Measurements from ENCODE around the gene EIF4G3. TPM values are rescaled to one million over a fixed set of nuclear protein-coding genes. Genes with fewer than 3 reads are reported as not detected.

The EIF4G3 gene
- total RNA-seq, 4 donors from 2014 or later: 42.1 to 63.2 (median 43.5) TPM

- DNase-seq (no peak), ATAC-seq (no peak)
- TF ChIP-seq POLR2A (IDR thresholded peaks at IDR 0.05) (no peak), CTCF (IDR thresholded peaks at IDR 0.05 in 4 of 5, conservative IDR thresholded peaks at IDR 0.05 in 1 of 5) (no peak)
- Histone ChIP-seq H3K36me3 (no peaks in the 10 kb centered on the region), H3K9me3 (no peaks in the 10 kb centered on the region), H3K27ac (peak overlapping the region; percentile 0 to 70 (median 46)), H3K4me1 (peaks cover 24 to 58% of the 10 kb centered on the region in 2 donors), H3K27me3 (no peaks in the 10 kb centered on the region), H3K4me3 (no peak overlapping the region)
- in situ Hi-C loops (cut with MboI; ENCODE audit: low sequenced_read_pairs in 4 of 4): loop anchor here in 2 of 4 donors (25.0 kb wide), 1 partner anchor 188 kb away; the partner anchor contains the start of gene EIF4G3 (in 2 of the 2)
- intact Hi-C loops (cut with DNase I; ENCODE audit: low total_unique reads): no loop called here
Measured at GRCh38 chr1:20999525-21000244, 177.0 kb downstream of the EIF4G3 start.

GRCh38 chr1:20998826-20999225 lies 177.9 kb downstream of the EIF4G3 start:
- peaks cover 22 to 54% of the 10 kb centered on the region in 2 donors for H3K4me1 ChIP-seq
- no peaks in the 10 kb centered on the region for H3K36me3 ChIP-seq
- H3K27me3 ChIP-seq: no peaks in the 10 kb centered on the region
- no peak for TF ChIP-seq POLR2A (IDR thresholded peaks at IDR 0.05)
- no peak for TF ChIP-seq CTCF (IDR thresholded peaks at IDR 0.05 in 4 of 5, conservative IDR thresholded peaks at IDR 0.05 in 1 of 5)
- in situ Hi-C loops (cut with MboI; ENCODE audit: low sequenced_read_pairs in 4 of 4): loop anchor here in 2 of 4 donors (25.0 kb wide), 1 partner anchor 188 kb away; the partner anchor contains the start of gene EIF4G3 (in 2 of the 2)
- DNase-seq (no peak), ATAC-seq (no peak)
- H3K9me3 ChIP-seq: no peaks in the 10 kb centered on the region
- intact Hi-C loops (cut with DNase I; ENCODE audit: low total_unique reads): no loop called here
- peak overlapping the region in 1 of 4 donors; percentile 70 for H3K27ac ChIP-seq
- H3K4me3 ChIP-seq: no peak overlapping the region

DNA sequence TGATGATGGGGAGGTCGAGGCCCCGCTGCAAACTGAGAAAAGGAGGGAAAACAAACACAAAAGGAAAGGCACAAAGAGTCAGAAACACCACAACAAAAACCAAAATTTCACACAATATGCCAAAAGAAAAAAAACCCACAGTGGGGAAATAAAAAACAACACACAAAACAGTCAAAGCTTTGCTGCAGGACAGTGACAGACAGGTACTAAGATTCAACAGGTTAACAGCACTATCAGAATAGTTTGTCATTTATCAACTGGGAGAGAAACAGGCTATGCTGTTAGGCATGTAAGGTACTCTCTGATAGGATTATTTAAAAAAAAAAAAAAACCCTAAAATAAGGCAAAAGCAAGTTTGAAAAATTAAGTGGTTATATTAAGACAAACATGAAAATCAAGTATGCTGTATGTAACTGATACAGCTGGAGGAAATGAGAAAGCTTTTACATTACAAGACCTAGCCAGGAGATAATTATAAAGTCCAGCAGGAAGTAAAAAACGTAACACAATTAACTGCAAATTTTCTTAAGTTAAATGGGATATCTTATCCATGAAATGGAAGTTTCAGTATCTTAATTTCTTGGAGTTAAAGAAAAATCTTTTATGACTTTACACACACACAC lies 179.0 kb downstream of the EIF4G3 start:
- Histone ChIP-seq H3K27ac (peak overlapping the region in 1 of 4 donors; percentile 70), H3K9me3 (no peaks in the 10 kb centered on the region), H3K27me3 (no peaks in the 10 kb centered on the region), H3K4me3 (no peak overlapping the region), H3K36me3 (no peaks in the 10 kb centered on the region), H3K4me1 (peaks cover 34 to 62% of the 10 kb centered on the region in 2 donors)
- TF ChIP-seq CTCF (IDR thresholded peaks at IDR 0.05 in 4 of 5, conservative IDR thresholded peaks at IDR 0.05 in 1 of 5): no peak
- no peak for TF ChIP-seq POLR2A (IDR thresholded peaks at IDR 0.05)
- intact Hi-C loops (cut with DNase I; ENCODE audit: low total_unique reads): no loop called here
- in situ Hi-C loops (cut with MboI; ENCODE audit: low sequenced_read_pairs in 4 of 4): loop anchor here in 2 of 4 donors (25.0 kb wide), 1 partner anchor 190 kb away; the partner anchor contains the start of gene EIF4G3 (in 2 of the 2)
- no peak for DNase-seq
- no peak for ATAC-seq

- Histone ChIP-seq H3K27ac (peak overlapping the region in 1 of 4 donors; percentile 21), H3K9me3 (no peaks in the 10 kb centered on the region), H3K36me3 (no peaks in the 10 kb centered on the region), H3K4me3 (no peak overlapping the region), H3K4me1 (peaks cover 43 to 65% of the 10 kb centered on the region in 2 donors), H3K27me3 (no peaks in the 10 kb centered on the region)
- in situ Hi-C loops (cut with MboI; ENCODE audit: low sequenced_read_pairs in 4 of 4): loop anchor here in 2 of 4 donors (25.0 kb wide), 1 partner anchor 191 kb away; the partner anchor contains the start of gene EIF4G3 (in 2 of the 2)
- intact Hi-C loops (cut with DNase I; ENCODE audit: low total_unique reads): no loop called here
- ATAC-seq (no peak), DNase-seq (no peak)
- TF ChIP-seq CTCF (IDR thresholded peaks at IDR 0.05 in 4 of 5, conservative IDR thresholded peaks at IDR 0.05 in 1 of 5): no peak
- no peak for TF ChIP-seq POLR2A (IDR thresholded peaks at IDR 0.05)
Measured at GRCh38 chr1:20996554-20996953, 180.1 kb downstream of the EIF4G3 start.

Measured in gastrocnemius medialis (tissue), 4 donors.